H1 (cell line): ENCODE data around the gene ACTR2. TPM values are rescaled to one million over a fixed set of nuclear protein-coding genes. Genes with fewer than 3 reads are reported as not detected.

Experiments used
- CHD2 ChIP-seq: IDR thresholded peaks from 2 replicates; pipeline ENCODE4 v1.6.1; 2012; ENCODE audit warnings: low read length, improper control_type of control experiment
- EZH2 ChIP-seq: fragments of 200-600 bp; sonication (generic); IDR thresholded peaks from 2 replicates; pipeline ENCODE4 v1.7.1; 2012; ENCODE audit warnings: low read depth, mild to moderate bottlenecking, moderate library complexity, low read length, inconsistent platforms; ENCODE audit not compliant: severe bottlenecking
- KDM4A ChIP-seq: IDR thresholded peaks from one replicate; pipeline ENCODE4 v1.7.1; 2012; ENCODE audit warnings: low read depth, mild to moderate bottlenecking, moderate library complexity, low read length, inconsistent platforms; ENCODE audit not compliant: severe bottlenecking
- SIN3A ChIP-seq, 2 experiments: IDR thresholded peaks in 1 of 2; conservative IDR thresholded peaks in 1 of 2; 2 replicates each; pipeline ENCODE4 v1.6.1; 2011 to 2012; ENCODE audit warnings: low read length in 2 of 2, improper control_type of control experiment in 1 of 2, low read depth in 1 of 2, mild to moderate bottlenecking in 1 of 2
- TAF7 ChIP-seq: optimal IDR thresholded peaks from 2 replicates; pipeline ENCODE3; 2011; ENCODE audit warnings: low read depth, mild to moderate bottlenecking, inconsistent platforms, low read length, moderate library complexity, borderline replicate concordance
- polyA plus RNA-seq, 7 experiments: library from polyadenylated mRNA; depleted of rRNA in 3 of 7; stranded (reverse) in 5 of 7; unstranded in 2 of 7; fragments of >200 nt in 5 of 7; fragments of 200-250 nt in 2 of 7; gene quantifications; 1 replicate in 5 of 7; 2 replicates in 1 of 7; 4 replicates in 1 of 7; pipeline versions ENCODE4 v1.2.1 to v1.2.3, GENCODE V29; 2011 to 2013; ENCODE audit warnings: missing spikeins in 2 of 7, mixed read lengths in 2 of 7
- total RNA-seq: library from RNA; stranded (reverse); fragmentation: NEBNext Ultra II Directional; extraction: Animal tissue kit (Norgen Biotek cat#: 25700); gene quantifications from 2 replicates; pipeline ENCODE4 v1.2.1, GENCODE V29; 2021

ACTR2 gene
- total and polyA plus RNA-seq, 2 of the 8 experiments (the other 6 are each of a cell fraction or from before 2014, with no cell fraction given) = 28.3 to 171 TPM

- TF ChIP-seq CHD2 = no peak
- no peak for TF ChIP-seq SIN3A (conservative IDR thresholded peaks at IDR 0.05 in 1 of 2, IDR thresholded peaks at IDR 0.05 in 1 of 2; ENCODE audit: low read depth in 1 of 2, low read length in 2 of 2)
- TF ChIP-seq KDM4A = no peak
- no peak for TF ChIP-seq TAF7
- no peak for TF ChIP-seq EZH2
- TF ChIP-seq, all 59 proteins: peak for 0
Observed at GRCh38 chr2:65276609-65277008, 49.0 kb downstream of the ACTR2 start (continued).
